ENCODE measurements around the gene OSBPL5.
A peak's percentile ranks its signal among the peaks of the same experiment; 100 is the strongest.

OSBPL5 gene

GRCh38 chr11:3143136-3143880 is 21.8 kb downstream of the OSBPL5 start:
- no peaks in the 10 kb centered on the region for H3K27me3 ChIP-seq (ENCODE audit: insufficient read depth, low read length, poor library complexity, severe bottlenecking)
- H3K4me2 ChIP-seq (ENCODE audit: low read depth, low read length, poor library complexity, severe bottlenecking): no peak overlapping the region
- H4K20me1 ChIP-seq (ENCODE audit: insufficient read depth, low read length, poor library complexity, severe bottlenecking): peaks cover 7% of the 10 kb centered on the region
- no peak overlapping the region for H3K9ac ChIP-seq (ENCODE audit: low read depth, low read length, poor library complexity, severe bottlenecking)
- H3F3A ChIP-seq (ENCODE audit: low read depth): no peaks in the 10 kb centered on the region
- no peak overlapping the region for H3K4me3 ChIP-seq (ENCODE audit: low read length, poor library complexity, severe bottlenecking)
- peaks cover 74% of the 10 kb centered on the region for H3K79me2 ChIP-seq (ENCODE audit: insufficient read depth, low read length)
- no peaks in the 10 kb centered on the region for H3K9me3 ChIP-seq (ENCODE audit: insufficient read depth, low read depth, low read length)
- peaks cover 18% of the 10 kb centered on the region for H3K4me1 ChIP-seq (ENCODE audit: insufficient read depth, low read length, poor library complexity, severe bottlenecking)
- H2AFZ ChIP-seq (ENCODE audit: low read length): no peak overlapping the region
- no peaks in the 10 kb centered on the region for H3K36me3 ChIP-seq (ENCODE audit: insufficient read depth, low read length)
- TF ChIP-seq EZH2phosphoT487 (IDR thresholded peaks at IDR 0.05; ENCODE audit: borderline replicate concordance) (no peak), CTCF (conservative IDR thresholded peaks at IDR 0.05; ENCODE audit: low read length) (no peak)
- H3K9me2 ChIP-seq (replicated peaks; ENCODE audit: low read depth, low read length): no peaks in the 10 kb centered on the region

- Histone ChIP-seq H4K20me1 (ENCODE audit: insufficient read depth, low read length, poor library complexity, severe bottlenecking) (peaks cover under 1% of the 10 kb centered on the region), H3F3A (ENCODE audit: low read depth) (no peaks in the 10 kb centered on the region; the same call in 1 of the 2 replicates), H3K4me3 (ENCODE audit: low read length, poor library complexity, severe bottlenecking) (no peak overlapping the region), H3K4me1 (ENCODE audit: insufficient read depth, low read length, poor library complexity, severe bottlenecking) (peaks cover 48% of the 10 kb centered on the region), H3K79me2 (ENCODE audit: insufficient read depth, low read length) (peaks cover 65% of the 10 kb centered on the region), H3K27me3 (ENCODE audit: insufficient read depth, low read length, poor library complexity, severe bottlenecking) (no peaks in the 10 kb centered on the region), H3K4me2 (ENCODE audit: low read depth, low read length, poor library complexity, severe bottlenecking) (no peak overlapping the region), H3K36me3 (ENCODE audit: insufficient read depth, low read length) (no peaks in the 10 kb centered on the region), H3K9me3 (ENCODE audit: insufficient read depth, low read depth, low read length) (no peaks in the 10 kb centered on the region), H3K9ac (ENCODE audit: low read depth, low read length, poor library complexity, severe bottlenecking) (peak overlapping the region; percentile 70), H2AFZ (ENCODE audit: low read length) (no peak overlapping the region), H3K9me2 (replicated peaks; ENCODE audit: low read depth, low read length) (no peaks in the 10 kb centered on the region)
- TF ChIP-seq EZH2phosphoT487 (IDR thresholded peaks at IDR 0.05; ENCODE audit: borderline replicate concordance): no peak
- no peak for TF ChIP-seq CTCF (conservative IDR thresholded peaks at IDR 0.05; ENCODE audit: low read length)
Measured at GRCh38 chr11:3140291-3140603, 24.9 kb downstream of the OSBPL5 start.

GRCh38 chr11:3139481-3140290 is 25.4 kb downstream of the OSBPL5 start:
- Histone ChIP-seq H2AFZ (ENCODE audit: low read length) (no peak overlapping the region), H3F3A (ENCODE audit: low read depth) (no peaks in the 10 kb centered on the region; the same call in 1 of the 2 replicates), H3K4me2 (ENCODE audit: low read depth, low read length, poor library complexity, severe bottlenecking) (peak overlapping the region; percentile 25), H3K79me2 (ENCODE audit: insufficient read depth, low read length) (peaks cover 67% of the 10 kb centered on the region), H3K9me3 (ENCODE audit: insufficient read depth, low read depth, low read length) (no peaks in the 10 kb centered on the region), H3K9ac (ENCODE audit: low read depth, low read length, poor library complexity, severe bottlenecking) (peak overlapping the region; percentile 70), H3K36me3 (ENCODE audit: insufficient read depth, low read length) (no peaks in the 10 kb centered on the region), H3K27me3 (ENCODE audit: insufficient read depth, low read length, poor library complexity, severe bottlenecking) (no peaks in the 10 kb centered on the region), H4K20me1 (ENCODE audit: insufficient read depth, low read length, poor library complexity, severe bottlenecking) (no peaks in the 10 kb centered on the region), H3K9me2 (replicated peaks; ENCODE audit: low read depth, low read length) (no peaks in the 10 kb centered on the region), H3K4me1 (ENCODE audit: insufficient read depth, low read length, poor library complexity, severe bottlenecking) (peaks cover 53% of the 10 kb centered on the region), H3K4me3 (ENCODE audit: low read length, poor library complexity, severe bottlenecking) (no peak overlapping the region)
- TF ChIP-seq EZH2phosphoT487 (IDR thresholded peaks at IDR 0.05; ENCODE audit: borderline replicate concordance): no peak
- TF ChIP-seq CTCF (conservative IDR thresholded peaks at IDR 0.05; ENCODE audit: low read length): no peak

Data from Loucy (cell line).